ENCODE measurements around the gene STK17B. TPM values are rescaled to one million over a fixed set of nuclear protein-coding genes. Genes with fewer than 3 reads are reported as not detected.
A peak's percentile ranks its signal among the peaks of the same experiment; 100 is the strongest.

STK17B gene
- total RNA-seq, 1 experiment from 2014 or later, result 58.0 TPM

DNA sequence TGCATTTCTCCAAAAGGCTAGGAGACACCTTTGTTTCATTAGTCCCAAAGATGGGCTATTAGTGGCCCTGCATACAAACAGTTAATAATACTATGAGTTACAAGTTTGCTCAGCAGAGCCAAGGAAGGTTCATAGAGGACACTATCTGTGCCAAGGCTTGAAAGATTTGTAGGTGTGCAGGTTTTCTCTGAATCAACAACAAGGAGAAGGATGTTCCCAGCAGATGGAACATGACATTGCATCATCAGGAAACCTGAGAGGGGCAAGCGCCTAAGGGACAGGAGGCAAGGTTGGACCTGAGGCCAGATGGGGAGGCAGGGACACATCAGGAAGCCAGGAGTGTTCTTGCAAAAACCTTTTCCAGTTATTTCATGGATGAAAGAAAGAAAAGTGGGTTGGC lies 35.4 kb upstream of the STK17B start:
- Mint-ChIP-seq H3K27me3 (ENCODE audit: insufficient read depth, unreplicated experiment) (no peaks in the 10 kb centered on the region), H3K9me3 (ENCODE audit: unreplicated experiment) (peaks cover 10% of the 10 kb centered on the region), H3K4me1 (ENCODE audit: low read depth, unreplicated experiment) (peaks cover 26% of the 10 kb centered on the region), H3K4me3 (ENCODE audit: unreplicated experiment) (peak overlapping the region; percentile 13), H3K36me3 (ENCODE audit: insufficient read depth, unreplicated experiment) (peaks cover 9% of the 10 kb centered on the region), H3K27ac (ENCODE audit: unreplicated experiment) (peak overlapping the region; percentile 54)
- POLR2A ChIA-PET, result no interaction called here
- peak in 1 of 2 experiments; percentile 40 for DNase-seq
- Histone ChIP-seq H3K27me3 (replicated peaks; ENCODE audit: control insufficient read depth, insufficient read depth, low read length) (no peaks in the 10 kb centered on the region), H3K4me1 (peaks cover 37% of the 10 kb centered on the region), H3K36me3 (ENCODE audit: control insufficient read depth, insufficient read depth, low read length) (no peaks in the 10 kb centered on the region), H3K9me3 (no peaks in the 10 kb centered on the region), H3K4me3 (ENCODE audit: low read depth, low read length) (no peak overlapping the region)
- TF ChIP-seq, protein P1, sequence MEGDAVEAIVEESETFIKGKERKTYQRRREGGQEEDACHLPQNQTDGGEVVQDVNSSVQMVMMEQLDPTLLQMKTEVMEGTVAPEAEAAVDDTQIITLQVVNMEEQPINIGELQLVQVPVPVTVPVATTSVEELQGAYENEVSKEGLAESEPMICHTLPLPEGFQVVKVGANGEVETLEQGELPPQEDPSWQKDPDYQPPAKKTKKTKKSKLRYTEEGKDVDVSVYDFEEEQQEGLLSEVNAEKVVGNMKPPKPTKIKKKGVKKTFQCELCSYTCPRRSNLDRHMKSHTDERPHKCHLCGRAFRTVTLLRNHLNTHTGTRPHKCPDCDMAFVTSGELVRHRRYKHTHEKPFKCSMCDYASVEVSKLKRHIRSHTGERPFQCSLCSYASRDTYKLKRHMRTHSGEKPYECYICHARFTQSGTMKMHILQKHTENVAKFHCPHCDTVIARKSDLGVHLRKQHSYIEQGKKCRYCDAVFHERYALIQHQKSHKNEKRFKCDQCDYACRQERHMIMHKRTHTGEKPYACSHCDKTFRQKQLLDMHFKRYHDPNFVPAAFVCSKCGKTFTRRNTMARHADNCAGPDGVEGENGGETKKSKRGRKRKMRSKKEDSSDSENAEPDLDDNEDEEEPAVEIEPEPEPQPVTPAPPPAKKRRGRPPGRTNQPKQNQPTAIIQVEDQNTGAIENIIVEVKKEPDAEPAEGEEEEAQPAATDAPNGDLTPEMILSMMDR (IDR thresholded peaks at IDR 0.05; ENCODE audit: insufficient read depth in 1 of 2, low read depth in 1 of 2, low read length in 1 of 2, severe bottlenecking in 1 of 2, unreplicated experiment in 1 of 2), result no peak
- intact Hi-C loops (cut with micrococcal nuclease; ENCODE audit: unreplicated experiment), result no loop called here
- no TSS peak for BruUV-seq (replicated peaks)
- CTCF ChIA-PET, result no interaction called here

- Mint-ChIP-seq H3K27me3 (ENCODE audit: insufficient read depth, unreplicated experiment) (no peaks in the 10 kb centered on the region), H3K27ac (ENCODE audit: unreplicated experiment) (peak overlapping the region; percentile 54), H3K4me1 (ENCODE audit: low read depth, unreplicated experiment) (peaks cover 26% of the 10 kb centered on the region), H3K9me3 (ENCODE audit: unreplicated experiment) (peaks cover 10% of the 10 kb centered on the region), H3K4me3 (ENCODE audit: unreplicated experiment) (no peak overlapping the region), H3K36me3 (ENCODE audit: insufficient read depth, unreplicated experiment) (peaks cover 9% of the 10 kb centered on the region)
- intact Hi-C loops (cut with micrococcal nuclease; ENCODE audit: unreplicated experiment), result no loop called here
- Histone ChIP-seq H3K4me3 (ENCODE audit: low read depth, low read length) (no peak overlapping the region), H3K36me3 (ENCODE audit: control insufficient read depth, insufficient read depth, low read length) (no peaks in the 10 kb centered on the region), H3K9me3 (no peaks in the 10 kb centered on the region), H3K27me3 (replicated peaks; ENCODE audit: control insufficient read depth, insufficient read depth, low read length) (no peaks in the 10 kb centered on the region), H3K4me1 (peaks cover 37% of the 10 kb centered on the region)
- TF ChIP-seq, protein P1 (IDR thresholded peaks at IDR 0.05; ENCODE audit: insufficient read depth in 1 of 2, low read depth in 1 of 2, low read length in 1 of 2, severe bottlenecking in 1 of 2, unreplicated experiment in 1 of 2), result no peak
- ChIA-PET POLR2A (no interaction called here), CTCF (no interaction called here)
- no peak for DNase-seq
- no TSS peak for BruUV-seq (replicated peaks)
Measured at GRCh38 chr2:196205881-196206435, 34.6 kb upstream of the STK17B start.

DNA sequence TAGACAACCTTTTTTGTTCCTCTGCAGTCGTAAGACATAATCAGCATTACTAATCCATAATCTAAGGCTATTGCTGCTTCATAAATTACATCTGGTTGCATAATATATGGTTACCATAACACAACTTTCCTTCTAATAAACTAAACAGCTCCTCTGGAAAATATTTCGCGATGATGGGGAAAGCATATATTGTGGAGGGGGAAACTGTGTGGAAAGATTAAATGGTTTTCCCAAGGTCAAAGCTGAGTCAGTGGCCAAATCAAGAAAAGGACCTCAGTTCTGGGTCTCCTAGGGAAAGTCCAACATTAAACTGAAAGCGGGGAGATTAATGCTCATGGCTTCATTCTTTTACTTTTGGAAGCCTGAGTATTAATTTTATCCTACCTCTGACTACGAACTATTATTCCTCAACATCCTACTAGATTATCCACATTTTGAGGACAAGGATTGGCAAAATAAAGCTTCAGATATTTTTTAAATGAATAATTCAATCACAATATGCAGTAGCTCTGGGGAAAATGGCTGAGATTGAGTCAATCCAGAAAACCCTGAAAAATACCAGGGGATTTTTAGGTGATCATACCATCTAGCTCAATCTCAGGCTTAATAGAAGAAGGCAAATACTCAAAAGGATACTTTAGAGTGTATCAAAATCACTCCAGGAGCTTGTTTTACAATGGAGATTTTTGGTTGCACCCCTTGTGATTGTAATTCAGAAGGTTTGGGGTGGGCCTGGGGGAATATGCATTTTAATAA lies 33.8 kb upstream of the STK17B start:
- Mint-ChIP-seq H3K27me3 (ENCODE audit: insufficient read depth, unreplicated experiment) (no peaks in the 10 kb centered on the region), H3K36me3 (ENCODE audit: insufficient read depth, unreplicated experiment) (peaks cover 9% of the 10 kb centered on the region), H3K4me1 (ENCODE audit: low read depth, unreplicated experiment) (peaks cover 26% of the 10 kb centered on the region), H3K9me3 (ENCODE audit: unreplicated experiment) (peaks cover 10% of the 10 kb centered on the region), H3K27ac (ENCODE audit: unreplicated experiment) (no peak overlapping the region), H3K4me3 (ENCODE audit: unreplicated experiment) (no peak overlapping the region)
- BruUV-seq (replicated peaks), result no TSS peak
- Histone ChIP-seq H3K9me3 (no peaks in the 10 kb centered on the region), H3K27me3 (replicated peaks; ENCODE audit: control insufficient read depth, insufficient read depth, low read length) (no peaks in the 10 kb centered on the region), H3K36me3 (ENCODE audit: control insufficient read depth, insufficient read depth, low read length) (no peaks in the 10 kb centered on the region), H3K4me1 (peaks cover 37% of the 10 kb centered on the region), H3K4me3 (ENCODE audit: low read depth, low read length) (no peak overlapping the region)
- DNase-seq, result no peak
- ChIA-PET CTCF (no interaction called here), POLR2A (no interaction called here)
- intact Hi-C loops (cut with micrococcal nuclease; ENCODE audit: unreplicated experiment), result no loop called here
- TF ChIP-seq, protein P1 (IDR thresholded peaks at IDR 0.05; ENCODE audit: insufficient read depth in 1 of 2, low read depth in 1 of 2, low read length in 1 of 2, severe bottlenecking in 1 of 2, unreplicated experiment in 1 of 2), result no peak
